HepG2 (cell line): Measurements from ENCODE around the gene GNA12. TPM values are rescaled to one million over a fixed set of nuclear protein-coding genes. Genes with fewer than 3 reads are reported as not detected.

ENCODE experiments used
- BRD4 ChIP-seq: sonication (generic); formaldehyde crosslinking; IDR thresholded peaks from 2 replicates; pipeline ENCODE4 v1.4.0; 2020; ENCODE audit warnings: missing genetic modification reagents
- CCDC6 ChIP-seq: sonication (generic); formaldehyde crosslinking; IDR thresholded peaks from 2 replicates; pipeline ENCODE4 v1.8.1; 2022; ENCODE audit warnings: mild to moderate bottlenecking, missing genetic modification reagents, moderate library complexity
- GTF3A ChIP-seq: sonication (generic); formaldehyde crosslinking; conservative IDR thresholded peaks from 2 replicates; pipeline ENCODE4 v1.4.0; 2020; ENCODE audit warnings: mild to moderate bottlenecking, missing genetic modification reagents
- ISL2 ChIP-seq: sonication (generic); formaldehyde crosslinking; IDR thresholded peaks from 2 replicates; pipeline ENCODE4 v1.5.0; 2020; ENCODE audit warnings: missing genetic modification reagents
- JUN ChIP-seq: sonication (generic); formaldehyde crosslinking; IDR thresholded peaks from 2 replicates; pipeline ENCODE4 v1.4.0; 2020; ENCODE audit warnings: mild to moderate bottlenecking, missing genetic modification reagents
- MIER3 ChIP-seq: IDR thresholded peaks from 2 replicates; pipeline ENCODE4 v1.6.1; 2016; ENCODE audit warnings: missing compliant biosample characterization, borderline replicate concordance
- MXI1 ChIP-seq: IDR thresholded peaks from 3 replicates; pipeline ENCODE4 v1.6.1; 2012; ENCODE audit warnings: low read depth, low read length, inconsistent platforms, borderline replicate concordance
- NCOA5 ChIP-seq: sonication (generic); formaldehyde crosslinking; IDR thresholded peaks from 2 replicates; pipeline ENCODE4 v1.4.0; 2020; ENCODE audit warnings: missing genetic modification reagents
- PCBP2 ChIP-seq: fragments of 200-400 bp; formaldehyde crosslinking; optimal IDR thresholded peaks from 2 replicates; pipeline ENCODE3; 2018; ENCODE audit warnings: low read length, low read depth; ENCODE audit not compliant: poor library complexity, severe bottlenecking
- POGZ ChIP-seq: sonication (generic); formaldehyde crosslinking; IDR thresholded peaks from 2 replicates; pipeline ENCODE4 v1.4.0; 2020; ENCODE audit warnings: mild to moderate bottlenecking, missing genetic modification reagents
- POLR2A ChIP-seq, 2 experiments: IDR thresholded peaks; 2 replicates each; pipeline ENCODE4 v1.6.1; 2011; ENCODE audit warnings: low read depth in 2 of 2, low read length in 2 of 2, mild to moderate bottlenecking in 1 of 2, moderate library complexity in 1 of 2; ENCODE audit not compliant: insufficient read depth in 1 of 2
- SMAD3 ChIP-seq: sonication (generic); formaldehyde crosslinking; IDR thresholded peaks from 2 replicates; pipeline ENCODE4 v1.4.0; 2020; ENCODE audit warnings: missing genetic modification reagents
- SOX5 ChIP-seq: IDR thresholded peaks from 2 replicates; pipeline ENCODE4 v1.6.1; 2016; ENCODE audit warnings: borderline replicate concordance
- SOX6 ChIP-seq, 2 experiments: fragments of 450-650 bp in 1 of 2; sonication (generic) in 1 of 2; formaldehyde crosslinking in 1 of 2; IDR thresholded peaks; 2 replicates each; pipeline versions ENCODE4 v1.4.0 to v1.6.1; 2017 to 2020; ENCODE audit warnings: antibody characterized with exemption in 1 of 2, mild to moderate bottlenecking in 1 of 2, missing genetic modification reagents in 1 of 2
- SRSF1 ChIP-seq: fragments of 200-400 bp; formaldehyde crosslinking; optimal IDR thresholded peaks from 2 replicates; pipeline ENCODE3; 2017; ENCODE audit warnings: mild to moderate bottlenecking, low read depth, low read length, moderate library complexity
- TBX2 ChIP-seq: sonication (generic); formaldehyde crosslinking; IDR thresholded peaks from 2 replicates; pipeline ENCODE4 v1.5.0; 2020; ENCODE audit warnings: missing genetic modification reagents, mild to moderate bottlenecking, borderline replicate concordance
- THAP11 ChIP-seq: IDR thresholded peaks from 2 replicates; pipeline ENCODE4 v1.6.1; 2016; ENCODE audit warnings: missing biosample characterization, missing genetic modification reagents
- ZFY ChIP-seq: sonication (generic); formaldehyde crosslinking; IDR thresholded peaks from 2 replicates; pipeline ENCODE4 v1.4.0; 2020; ENCODE audit warnings: missing genetic modification reagents
- ZNF143 ChIP-seq: sonication (generic); formaldehyde crosslinking; IDR thresholded peaks from 2 replicates; pipeline ENCODE4 v1.4.0; 2020; ENCODE audit warnings: missing genetic modification reagents
- ZNF335 ChIP-seq: sonication (generic); formaldehyde crosslinking; IDR thresholded peaks from 2 replicates; pipeline ENCODE4 v1.4.0; 2020; ENCODE audit warnings: missing genetic modification reagents
- ZNF337 ChIP-seq: sonication (generic); formaldehyde crosslinking; IDR thresholded peaks from 2 replicates; pipeline ENCODE4 v1.5.1; 2020; ENCODE audit warnings: missing genetic modification reagents, low read depth, mild to moderate bottlenecking, borderline replicate concordance
- ZNF431 ChIP-seq: sonication (generic); formaldehyde crosslinking; IDR thresholded peaks from 2 replicates; pipeline ENCODE4 v1.9.0; 2022; ENCODE audit warnings: missing genetic modification reagents, low read depth, mild to moderate bottlenecking, borderline replicate concordance
- ZNF747 ChIP-seq: sonication (generic); formaldehyde crosslinking; IDR thresholded peaks from 2 replicates; pipeline ENCODE4 v1.8.1; 2023; ENCODE audit warnings: missing genetic modification reagents, mild to moderate bottlenecking, borderline replicate concordance
- ZNF777 ChIP-seq: sonication (generic); formaldehyde crosslinking; IDR thresholded peaks from 2 replicates; pipeline ENCODE4 v1.4.0; 2020; ENCODE audit warnings: missing genetic modification reagents
- polyA plus RNA-seq, 8 experiments: library from polyadenylated mRNA; depleted of rRNA in 3 of 8; stranded (reverse) in 7 of 8; unstranded in 1 of 8; fragments of >200 nt; fragmentation: Illumina TruSeq in 4 of 8; extraction: Trizol in 4 of 8; gene quantifications; 2 replicates each; pipeline versions ENCODE4 v1.2.1 to v1.2.3, GENCODE V29; 2011 to 2016; ENCODE audit warnings: low read depth in 4 of 8, missing spikeins in 1 of 8, mixed read lengths in 1 of 8; ENCODE audit not compliant: insufficient read depth in 1 of 8
- total RNA-seq, 5 experiments: library from RNA; depleted of rRNA; stranded (reverse); fragments of >200 nt; fragmentation: Illumina TruSeq; extraction: Trizol; gene quantifications; 2 replicates each; pipeline ENCODE4 v1.2.3, GENCODE V29; 2016; ENCODE audit warnings: low read depth in 1 of 5
- TF ChIP-seq, protein P1 (sequence below): sonication (generic); formaldehyde crosslinking; conservative IDR thresholded peaks from 2 replicates; pipeline ENCODE4 v1.4.0; 2020; ENCODE audit warnings: missing genetic modification reagents
- TF ChIP-seq, protein P2 (sequence below): sonication (generic); formaldehyde crosslinking; IDR thresholded peaks from 2 replicates; pipeline ENCODE4 v1.8.1; 2023; ENCODE audit warnings: mild to moderate bottlenecking, inconsistent platforms, moderate library complexity, missing genetic modification reagents, borderline replicate concordance
- TF ChIP-seq, protein P3 (sequence below): sonication (generic); formaldehyde crosslinking; IDR thresholded peaks from 2 replicates; pipeline ENCODE4 v1.4.0; 2020; ENCODE audit warnings: missing genetic modification reagents

The GNA12 gene
- total and polyA plus RNA-seq, 2 of the 13 experiments (the other 11 are each of a cell fraction or from before 2014, with no cell fraction given): 16.2 to 50.9 TPM

DNA sequence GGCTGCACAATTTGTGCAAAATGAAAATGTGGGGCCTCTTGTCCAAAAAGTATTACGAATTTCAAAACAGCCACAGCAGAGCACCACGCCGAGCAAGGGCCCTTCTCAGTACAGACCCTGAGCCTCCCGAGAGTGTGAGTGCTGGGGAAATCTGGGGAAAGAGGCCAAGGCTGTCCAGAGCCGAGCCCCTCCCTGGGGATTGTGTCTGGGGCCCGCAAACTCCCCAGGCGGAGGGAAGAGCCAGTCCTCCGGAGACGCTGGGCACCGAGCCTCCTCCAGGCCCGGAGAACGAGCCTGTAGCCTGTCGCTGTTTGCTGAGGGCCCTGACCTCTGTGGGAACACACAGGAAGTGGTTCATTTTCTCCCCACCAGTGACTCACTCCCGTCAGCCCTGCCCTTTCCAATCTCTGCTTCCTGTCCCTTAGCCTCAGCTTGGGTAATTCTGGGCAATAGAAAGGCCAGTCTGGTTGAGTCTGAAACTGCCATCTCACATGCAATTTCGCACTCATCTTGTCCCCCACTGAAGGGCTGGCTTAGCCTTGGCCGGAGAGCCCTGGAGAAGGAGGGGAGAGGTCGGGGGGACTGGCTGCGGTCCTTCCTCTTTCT is 19.5 kb upstream of the GNA12 start (continued):
- TF ChIP-seq, protein P1, sequence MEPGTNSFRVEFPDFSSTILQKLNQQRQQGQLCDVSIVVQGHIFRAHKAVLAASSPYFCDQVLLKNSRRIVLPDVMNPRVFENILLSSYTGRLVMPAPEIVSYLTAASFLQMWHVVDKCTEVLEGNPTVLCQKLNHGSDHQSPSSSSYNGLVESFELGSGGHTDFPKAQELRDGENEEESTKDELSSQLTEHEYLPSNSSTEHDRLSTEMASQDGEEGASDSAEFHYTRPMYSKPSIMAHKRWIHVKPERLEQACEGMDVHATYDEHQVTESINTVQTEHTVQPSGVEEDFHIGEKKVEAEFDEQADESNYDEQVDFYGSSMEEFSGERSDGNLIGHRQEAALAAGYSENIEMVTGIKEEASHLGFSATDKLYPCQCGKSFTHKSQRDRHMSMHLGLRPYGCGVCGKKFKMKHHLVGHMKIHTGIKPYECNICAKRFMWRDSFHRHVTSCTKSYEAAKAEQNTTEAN (CRISPR knock-in tag): peak; percentile 63; the same call in 1 of the 2 replicates
- peak; percentile 51; the same call in 1 of the 2 replicates for TF ChIP-seq ISL2
- TF ChIP-seq SRSF1: peak; percentile 59
- peak; percentile 64 for TF ChIP-seq SOX5
- peak; percentile 84 for TF ChIP-seq THAP11 (CRISPR knock-in tag)
- no peak for TF ChIP-seq ZNF337 (CRISPR knock-in tag)
- no peak for TF ChIP-seq SOX6 (IDR thresholded peaks at IDR 0.05)
- TF ChIP-seq SOX6 (CRISPR knock-in tag; IDR thresholded peaks at IDR 0.05): peak; percentile 51
- TF ChIP-seq NCOA5 (CRISPR knock-in tag): no peak
- peak; percentile 55; the same call in 1 of the 2 replicates for TF ChIP-seq POGZ (CRISPR knock-in tag)
- TF ChIP-seq JUN (CRISPR knock-in tag): peak; percentile 88
- peak; percentile 79 for TF ChIP-seq ZNF143 (CRISPR knock-in tag)
- peak; percentile 50; the same call in 1 of the 2 replicates for TF ChIP-seq BRD4
- peak; percentile 27; the same call in 1 of the 3 replicates for TF ChIP-seq MXI1
- peak; percentile 24 for TF ChIP-seq ZNF747
- TF ChIP-seq CCDC6 (CRISPR knock-in tag): peak; percentile 37; the same call in 1 of the 2 replicates
- TF ChIP-seq SMAD3 (CRISPR knock-in tag): peak; percentile 39; the same call in 1 of the 2 replicates
- peak; percentile 45; the same call in 1 of the 2 replicates for TF ChIP-seq MIER3 (CRISPR knock-in tag)
- peak; percentile 44; the same call in 1 of the 2 replicates for TF ChIP-seq ZNF431
- TF ChIP-seq, protein P2, sequence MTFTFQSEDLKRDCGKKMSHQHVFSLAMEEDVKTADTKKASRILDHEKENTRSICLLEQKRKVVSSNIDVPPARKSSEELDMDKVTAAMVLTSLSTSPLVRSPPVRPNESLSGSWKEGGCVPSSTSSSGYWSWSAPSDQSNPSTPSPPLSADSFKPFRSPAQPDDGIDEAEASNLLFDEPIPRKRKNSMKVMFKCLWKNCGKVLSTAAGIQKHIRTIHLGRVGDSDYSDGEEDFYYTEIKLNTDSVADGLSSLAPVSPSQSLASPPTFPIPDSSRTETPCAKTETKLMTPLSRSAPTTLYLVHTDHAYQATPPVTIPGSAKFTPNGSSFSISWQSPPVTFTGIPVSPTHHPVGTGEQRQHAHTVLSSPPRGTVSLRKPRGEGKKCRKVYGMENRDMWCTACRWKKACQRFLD (CRISPR knock-in tag): no peak
- TF ChIP-seq ZNF335 (CRISPR knock-in tag): 0 out of 2 replicates have a peak, but pooled peaks have one; percentile 41
- 0 out of 2 replicates have a peak, but pooled peaks have one; percentile 44 for TF ChIP-seq ZNF777 (CRISPR knock-in tag)
- peak; percentile 95 to 97 for TF ChIP-seq POLR2A (IDR thresholded peaks at IDR 0.05; ENCODE audit: insufficient read depth in 1 of 2, low read depth in 2 of 2, low read length in 2 of 2)
- TF ChIP-seq PCBP2: no peak
- peak; percentile 93 for TF ChIP-seq ZFY (CRISPR knock-in tag)
- peak; percentile 72 for TF ChIP-seq TBX2 (CRISPR knock-in tag)
- TF ChIP-seq, protein P3, sequence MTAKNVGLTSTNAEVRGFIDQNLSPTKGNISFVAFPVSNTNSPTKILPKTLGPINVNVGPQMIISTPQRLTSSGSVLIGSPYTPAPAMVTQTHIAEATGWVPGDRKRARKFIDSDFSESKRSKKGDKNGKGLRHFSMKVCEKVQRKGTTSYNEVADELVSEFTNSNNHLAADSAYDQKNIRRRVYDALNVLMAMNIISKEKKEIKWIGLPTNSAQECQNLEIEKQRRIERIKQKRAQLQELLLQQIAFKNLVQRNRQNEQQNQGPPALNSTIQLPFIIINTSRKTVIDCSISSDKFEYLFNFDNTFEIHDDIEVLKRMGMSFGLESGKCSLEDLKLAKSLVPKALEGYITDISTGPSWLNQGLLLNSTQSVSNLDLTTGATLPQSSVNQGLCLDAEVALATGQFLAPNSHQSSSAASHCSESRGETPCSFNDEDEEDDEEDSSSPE (CRISPR knock-in tag): no peak
- no peak for TF ChIP-seq GTF3A
